ENCODE data around the gene CYP26B1. TPM values are rescaled to one million over a fixed set of nuclear protein-coding genes. Genes with fewer than 3 reads are reported as not detected.

The CYP26B1 gene
- total and polyA plus RNA-seq, 2 of the 8 experiments (the other 6 are each of a cell fraction or from before 2014, with no cell fraction given), result 0.06 to 0.69 TPM

DNA sequence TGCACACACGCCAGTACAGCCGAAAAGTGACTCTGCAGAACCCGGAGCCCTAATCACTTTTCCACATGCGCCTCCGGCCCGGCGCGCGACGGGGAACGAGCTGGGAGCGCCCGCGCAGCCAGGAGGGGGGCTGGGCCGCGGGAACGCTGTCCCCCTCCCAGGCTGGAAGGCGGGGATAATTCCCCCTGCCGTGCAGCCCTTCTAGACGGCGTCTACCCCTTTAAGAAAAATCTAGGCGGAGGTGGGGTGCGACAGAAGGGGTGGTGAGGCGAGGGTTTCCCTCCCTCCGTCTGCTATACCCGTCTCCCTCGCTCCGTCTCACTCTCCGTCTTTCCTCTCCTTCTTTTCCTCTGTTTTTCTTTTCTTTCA, 2.4 kb downstream of the CYP26B1 start:
- POLR2A ChIA-PET (ENCODE audit: partially characterized antibody), result interaction anchor here (1.1 kb wide), 1 partner anchor 81 kb away, joined by 3 read pairs; no protein-coding TSS in a partner anchor
- peaks cover 7 to 47% (median 27%) of the 10 kb centered on the region in 4 experiments for H3K4me1 ChIP-seq (replicated peaks in 1 of 4; ENCODE audit: control insufficient read depth in 3 of 4, insufficient read depth in 4 of 4, low read length in 3 of 4)
- FAIRE-seq, result no peak
- H2BK20ac ChIP-seq (ENCODE audit: low read length), result no peak overlapping the region
- H2BK15ac ChIP-seq (ENCODE audit: low read length), result no peak overlapping the region
- H3K9ac ChIP-seq (replicated peaks in 1 of 4; ENCODE audit: extremely low read depth in 1 of 4, low read depth in 3 of 4, low read length in 3 of 4), result no peak overlapping the region
- H3K4ac ChIP-seq (replicated peaks; ENCODE audit: insufficient read length, low read depth, low read length), result no peak overlapping the region
- H3K27me3 ChIP-seq (replicated peaks in 1 of 4; ENCODE audit: control insufficient read depth in 3 of 4, extremely low read depth in 1 of 4, insufficient read depth in 3 of 4, low read length in 3 of 4), result peaks cover 62 to 94% (median 87%) of the 10 kb centered on the region in 4 experiments
- H4K8ac ChIP-seq (ENCODE audit: extremely low read depth, insufficient read depth, low read length), result no peak overlapping the region
- H2BK12ac ChIP-seq (ENCODE audit: low read depth, low read length), result no peak overlapping the region
- no peak for DNase-seq (ENCODE audit: low read depth in 1 of 2, low spot score in 2 of 2)
- no peaks in the 10 kb centered on the region; a peak in 1 of 4 replicates for H3K9me3 ChIP-seq (ENCODE audit: insufficient read depth in 2 of 2, low read depth in 1 of 2, low read length in 1 of 2)
- H3K14ac ChIP-seq (ENCODE audit: insufficient read length), result no peak overlapping the region
- H3K27ac ChIP-seq (ENCODE audit: low read depth, low read length), result no peak overlapping the region
- H3K79me2 ChIP-seq (ENCODE audit: control insufficient read depth in 1 of 2, insufficient read depth in 2 of 2, low read length in 2 of 2), result no peaks in the 10 kb centered on the region
- CTCF ChIA-PET (ENCODE audit: partially characterized antibody), result interaction anchor here (0.6 to 0.7 kb wide), 2 partner anchors 321 to 775 kb away, joined by 3 read pairs; no protein-coding TSS in a partner anchor
- no peak overlapping the region for H3K18ac ChIP-seq (ENCODE audit: extremely low read depth, low read length)
- peaks cover 4 to 15% of the 10 kb centered on the region in 2 experiments for H4K20me1 ChIP-seq (replicated peaks in 1 of 2; ENCODE audit: control insufficient read depth in 1 of 2, insufficient read depth in 2 of 2, low read length in 2 of 2)
- H2AFZ ChIP-seq (ENCODE audit: low read length), result no peak overlapping the region
- H2BK5ac ChIP-seq (ENCODE audit: low read depth, low read length), result no peak overlapping the region
- WGBS, 2 experiments (ENCODE audit: extremely low coverage in 1 of 2, insufficient coverage in 1 of 2, insufficient read length in 1 of 2, insufficient replicate concordance in 2 of 2, low coverage in 1 of 2, low lambda C conversion rate in 2 of 2, missing lambda C conversion rate in 1 of 2), result 0% methylated on average over 19 of the region's 29 CpGs; no CpG with 5 or more reads in 1 of the 2 experiments
- peaks cover 32% of the 10 kb centered on the region for H3K23me2 ChIP-seq (ENCODE audit: low read depth, low read length)
- H4K5ac ChIP-seq (ENCODE audit: insufficient read length, low read depth, low read length), result no peak overlapping the region
- H3K23ac ChIP-seq (ENCODE audit: insufficient read length), result no peak overlapping the region
- H2AK5ac ChIP-seq (ENCODE audit: low read depth, low read length), result no peak overlapping the region
- no peak overlapping the region for H3K56ac ChIP-seq (replicated peaks; ENCODE audit: insufficient read length, low read depth, low read length)
- no peaks in the 10 kb centered on the region for H3K79me1 ChIP-seq (ENCODE audit: low read depth, low read length)
- peak overlapping the region; percentile 34 to 68 (median 60) for H3K4me3 ChIP-seq (ENCODE audit: extremely low read depth in 1 of 4, insufficient read depth in 2 of 4, low read depth in 3 of 4, low read length in 4 of 4)
- H4K91ac ChIP-seq (replicated peaks; ENCODE audit: insufficient read length, low read length), result no peak overlapping the region
- no peaks in the 10 kb centered on the region for H3K36me3 ChIP-seq (ENCODE audit: control insufficient read depth in 2 of 4, insufficient read depth in 4 of 4, low read length in 3 of 4)
- H3K4me2 ChIP-seq (ENCODE audit: insufficient read depth in 1 of 2, low read depth in 2 of 2, low read length in 2 of 2), result peak overlapping the region; percentile 62 to 95
- H2BK120ac ChIP-seq (replicated peaks; ENCODE audit: low read depth, low read length), result no peak overlapping the region
- TF ChIP-seq SIN3A (conservative IDR thresholded peaks at IDR 0.05 in 1 of 2, IDR thresholded peaks at IDR 0.05 in 1 of 2; ENCODE audit: low read depth in 1 of 2, low read length in 2 of 2), result no peak
- no peak for TF ChIP-seq FOSL1 (IDR thresholded peaks at IDR 0.05; ENCODE audit: insufficient read depth, low read depth, low read length)
- TF ChIP-seq RBBP5 (IDR thresholded peaks at IDR 0.05; ENCODE audit: borderline replicate concordance, low read depth, low read length), result no peak
- TF ChIP-seq SRF (IDR thresholded peaks at IDR 0.05; ENCODE audit: low read depth, low read length), result no peak
- no peak for TF ChIP-seq CHD1 (IDR thresholded peaks at IDR 0.05; ENCODE audit: low read depth, low read length)
- TF ChIP-seq, protein P1, sequence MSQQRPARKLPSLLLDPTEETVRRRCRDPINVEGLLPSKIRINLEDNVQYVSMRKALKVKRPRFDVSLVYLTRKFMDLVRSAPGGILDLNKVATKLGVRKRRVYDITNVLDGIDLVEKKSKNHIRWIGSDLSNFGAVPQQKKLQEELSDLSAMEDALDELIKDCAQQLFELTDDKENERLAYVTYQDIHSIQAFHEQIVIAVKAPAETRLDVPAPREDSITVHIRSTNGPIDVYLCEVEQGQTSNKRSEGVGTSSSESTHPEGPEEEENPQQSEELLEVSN (IDR thresholded peaks at IDR 0.05), result peak; percentile 66
- no peak for TF ChIP-seq EP300 (IDR thresholded peaks at IDR 0.05; ENCODE audit: borderline replicate concordance in 1 of 2, low read depth in 2 of 2, low read length in 2 of 2)
- no peak for TF ChIP-seq CBX5 (IDR thresholded peaks at IDR 0.05; ENCODE audit: low read depth, low read length)
- TF ChIP-seq POU5F1 (IDR thresholded peaks at IDR 0.05; ENCODE audit: low read depth, low read length), result no peak
- TF ChIP-seq KDM5A (IDR thresholded peaks at IDR 0.05; ENCODE audit: low read length), result no peak
- no peak for TF ChIP-seq HDAC2 (IDR thresholded peaks at IDR 0.05; ENCODE audit: borderline replicate concordance in 1 of 2, low read depth in 2 of 2, low read length in 2 of 2)
- TF ChIP-seq RXRA (IDR thresholded peaks at IDR 0.05; ENCODE audit: insufficient read depth, low read depth, low read length), result no peak
- no peak for TF ChIP-seq ZNF274 (IDR thresholded peaks at IDR 0.05; ENCODE audit: borderline replicate concordance, extremely low read depth, low read length)

Data from H1 (cell line).